ENCODE data around the gene DPP6. TPM values are rescaled to one million over a fixed set of nuclear protein-coding genes. Genes with fewer than 3 reads are reported as not detected.

The DPP6 gene
- total and polyA plus RNA-seq, 2 experiments from 2014 or later = not detected

GRCh38 chr7:154451480-154452457, 399.6 kb downstream of the DPP6 start:
- H3K79me2 ChIP-seq (replicated peaks; ENCODE audit: insufficient read depth) = no peaks in the 10 kb centered on the region
- H3K4me1 ChIP-seq (ENCODE audit: insufficient read depth) = no peaks in the 10 kb centered on the region
- H3K4me2 ChIP-seq = no peak overlapping the region
- no peaks in the 10 kb centered on the region; the same call in 2 of the 3 replicates for H3K4me1 Mint-ChIP-seq
- no peaks in the 10 kb centered on the region for H3F3A ChIP-seq (replicated peaks; ENCODE audit: low read depth)
- H3K9me3 Mint-ChIP-seq = peaks cover 8% of the 10 kb centered on the region; the same call in 2 of the 3 replicates
- H3K27me3 Mint-ChIP-seq (ENCODE audit: insufficient read depth, low read depth, poor library complexity) = peaks cover 6% of the 10 kb centered on the region
- no peaks in the 10 kb centered on the region; the same call in 2 of the 3 replicates for H3K36me3 Mint-ChIP-seq (ENCODE audit: low read depth)
- no peaks in the 10 kb centered on the region for H3K27me3 ChIP-seq (ENCODE audit: insufficient read depth)
- H3K9me2 ChIP-seq (ENCODE audit: insufficient read depth) = no peaks in the 10 kb centered on the region
- H4K20me1 ChIP-seq (replicated peaks; ENCODE audit: insufficient read depth) = no peaks in the 10 kb centered on the region
- DNase-seq (ENCODE audit: low spot score) (no peak), ATAC-seq (peak; percentile 86)
- H2AFZ ChIP-seq = no peak overlapping the region
- no peak overlapping the region for H3K4me3 Mint-ChIP-seq
- no peak overlapping the region for H3K27ac ChIP-seq (ENCODE audit: low read depth)
- TF ChIP-seq ZNF331 (CRISPR knock-in tag; IDR thresholded peaks at IDR 0.05; ENCODE audit: low read depth) = no peak
- TF ChIP-seq EZH2phosphoT487 (IDR thresholded peaks at IDR 0.05; ENCODE audit: unreplicated experiment) = no peak
- no peak for TF ChIP-seq POLR2AphosphoS5 (IDR thresholded peaks at IDR 0.05; ENCODE audit: low read depth)
- TF ChIP-seq EZH2 (IDR thresholded peaks at IDR 0.05; ENCODE audit: low read depth, unreplicated experiment) = no peak
- no peak for TF ChIP-seq JUNB (IDR thresholded peaks at IDR 0.05; ENCODE audit: unreplicated experiment)
- no peak for TF ChIP-seq CREB1 (CRISPR knock-in tag; IDR thresholded peaks at IDR 0.05; ENCODE audit: low read depth)
- TF ChIP-seq STAT1 (IDR thresholded peaks at IDR 0.05; ENCODE audit: unreplicated experiment) = no peak
- TF ChIP-seq CTCF (conservative IDR thresholded peaks at IDR 0.05; ENCODE audit: low read depth in 2 of 2) = no peak
- TF ChIP-seq ETS1 (IDR thresholded peaks at IDR 0.05) = no peak
- no peak overlapping the region for H3K4me3 ChIP-seq
- H3K27ac Mint-ChIP-seq = no peak overlapping the region
- peaks cover 8% of the 10 kb centered on the region; the same call in 1 of the 2 replicates for H3K36me3 ChIP-seq (ENCODE audit: insufficient read depth)

- DNase-seq (ENCODE audit: low spot score) = no peak
- H3K27ac Mint-ChIP-seq = no peak overlapping the region
Observed at GRCh38 chr7:154463794-154464193, 411.6 kb downstream of the DPP6 start.

More at GRCh38 chr7:154463794-154464193, 411.6 kb downstream of the DPP6 start:
- Histone ChIP-seq H3F3A (replicated peaks; ENCODE audit: low read depth) (no peaks in the 10 kb centered on the region), H2AFZ (no peak overlapping the region), H4K20me1 (replicated peaks; ENCODE audit: insufficient read depth) (no peaks in the 10 kb centered on the region), H3K4me2 (no peak overlapping the region), H3K27ac (ENCODE audit: low read depth) (no peak overlapping the region), H3K79me2 (replicated peaks; ENCODE audit: insufficient read depth) (no peaks in the 10 kb centered on the region), H3K4me1 (ENCODE audit: insufficient read depth) (no peaks in the 10 kb centered on the region), H3K4me3 (no peak overlapping the region), H3K9me2 (ENCODE audit: insufficient read depth) (no peaks in the 10 kb centered on the region), H3K36me3 (ENCODE audit: insufficient read depth) (0 out of 2 replicates have a peak, but pooled peaks cover 9% of the 10 kb centered on the region), H3K27me3 (ENCODE audit: insufficient read depth) (no peaks in the 10 kb centered on the region)
- Mint-ChIP-seq H3K9me3 (peaks cover 2% of the 10 kb centered on the region; the same call in 1 of the 3 replicates), H3K4me3 (no peak overlapping the region), H3K4me1 (no peaks in the 10 kb centered on the region), H3K27me3 (ENCODE audit: insufficient read depth, low read depth, poor library complexity) (no peaks in the 10 kb centered on the region), H3K36me3 (ENCODE audit: low read depth) (no peaks in the 10 kb centered on the region)
- no peak for ATAC-seq
- TF ChIP-seq CREB1 (CRISPR knock-in tag; IDR thresholded peaks at IDR 0.05; ENCODE audit: low read depth) = no peak
- no peak for TF ChIP-seq ZNF114 (CRISPR knock-in tag; IDR thresholded peaks at IDR 0.05)
- TF ChIP-seq ZNF331 (CRISPR knock-in tag; IDR thresholded peaks at IDR 0.05; ENCODE audit: low read depth) = no peak
- TF ChIP-seq POLR2AphosphoS5 (IDR thresholded peaks at IDR 0.05; ENCODE audit: low read depth) = no peak
